PC-3 (cell line): ENCODE data around the gene PHF2. TPM values are rescaled to one million over a fixed set of nuclear protein-coding genes. Genes with fewer than 3 reads are reported as not detected.

Experiments used
- ATAC-seq: fragments of 200-7000 bp; cut with Tn5 transposase; 2 replicates; pipeline ENCODE4 v1.9.1; 2020; ENCODE audit warnings: mild to moderate bottlenecking, moderate library complexity
- BruUV-seq: library from RNA; stranded (reverse); fragments of 400-500 nt; replicated peaks from 2 replicates; lab custom pipeline; 2021; lab: Mats Ljungman, UMichigan
- CTCF ChIA-PET: fragments of 300-600 bp; sonication (Branson Sonifier 250); formaldehyde crosslinking; loops from one replicate; lab custom pipeline; 2022; ENCODE audit warnings: antibody characterized with exemption; lab: Charles Lee
- POLR2A ChIA-PET: fragments of 300-600 bp; sonication (Branson Sonifier 250); formaldehyde crosslinking; loops from one replicate; lab custom pipeline; 2022; ENCODE audit warnings: antibody characterized with exemption; ENCODE audit not compliant: unreplicated experiment; lab: Charles Lee
- DNase-seq: peaks from one replicate; pipeline ENCODE4 v3.0.0-alpha.2; 2015
- H2AFZ ChIP-seq: fragments of 300-600 bp; sonication (generic); 2 replicates; pipeline ENCODE4 v1.6.0; 2016; ENCODE audit warnings: antibody characterized with exemption, low read length
- H3F3A ChIP-seq: fragments of 300-600 bp; sonication (generic); one replicate; pipeline ENCODE4 v1.6.0; 2017; ENCODE audit warnings: antibody characterized with exemption, low read length, control low read depth, mild to moderate bottlenecking; ENCODE audit not compliant: unreplicated experiment
- H3K27ac ChIP-seq: fragments of 300-600 bp; sonication (generic); 2 replicates; pipeline ENCODE4 v1.5.1; 2016; ENCODE audit warnings: mild to moderate bottlenecking, low read length
- H3K27me3 ChIP-seq: fragments of 300-600 bp; sonication (generic); 2 replicates; pipeline ENCODE4 v1.6.1; 2016; ENCODE audit warnings: low read length, mixed read lengths
- H3K36me3 ChIP-seq: fragments of 300-600 bp; sonication (generic); 2 replicates; pipeline ENCODE4 v1.6.1; 2016; ENCODE audit warnings: low read depth, mixed run types, low read length, mixed read lengths
- H3K4me1 ChIP-seq: fragments of 300-600 bp; sonication (generic); 2 replicates; pipeline ENCODE4 v1.5.1; 2016; ENCODE audit warnings: low read length; ENCODE audit not compliant: insufficient read depth
- H3K4me2 ChIP-seq: fragments of 300-600 bp; sonication (generic); 2 replicates; pipeline ENCODE4 v1.6.0; 2016; ENCODE audit warnings: low read length
- H3K4me3 ChIP-seq: fragments of 300-600 bp; sonication (generic); 2 replicates; pipeline ENCODE4 v1.5.1; 2016; ENCODE audit warnings: mild to moderate bottlenecking, low read length, mixed read lengths
- H3K79me2 ChIP-seq: fragments of 300-600 bp; sonication (generic); 2 replicates; pipeline ENCODE4 v1.6.1; 2017; ENCODE audit warnings: low read length, mixed read lengths
- H3K9ac ChIP-seq: fragments of 300-600 bp; sonication (generic); 2 replicates; pipeline ENCODE4 v1.6.0; 2016; ENCODE audit warnings: mild to moderate bottlenecking, low read length
- H3K9me2 ChIP-seq: fragments of 300-600 bp; sonication (generic); replicated peaks from 2 replicates; pipeline ENCODE4 v1.6.1; 2016; ENCODE audit warnings: mixed run types, low read length, mixed read lengths
- H3K9me3 ChIP-seq: fragments of 300-600 bp; sonication (generic); 2 replicates; pipeline ENCODE4 v1.6.1; 2016; ENCODE audit warnings: low read length, mixed read lengths
- H4K20me1 ChIP-seq: fragments of 300-600 bp; sonication (generic); 2 replicates; pipeline ENCODE4 v1.6.1; 2016; ENCODE audit warnings: low read length, mixed read lengths
- CTCF ChIP-seq: fragments of 300-600 bp; sonication (generic); conservative IDR thresholded peaks from 2 replicates; pipeline ENCODE4 v1.5.1; 2017; ENCODE audit warnings: antibody characterized with exemption, low read depth, mild to moderate bottlenecking, low read length
- EZH2 ChIP-seq: fragments of 300-600 bp; sonication (generic); IDR thresholded peaks from one replicate; pipeline ENCODE4 v1.6.1; 2017; ENCODE audit warnings: antibody characterized with exemption, mild to moderate bottlenecking, low read length; ENCODE audit not compliant: unreplicated experiment
- EZH2phosphoT487 ChIP-seq: fragments of 300-600 bp; sonication (generic); IDR thresholded peaks from 2 replicates; pipeline ENCODE4 v1.6.1; 2018; ENCODE audit warnings: mild to moderate bottlenecking, antibody characterized with exemption, low read length, borderline replicate concordance
- intact Hi-C: fragments of 100-400 bp; cut with micrococcal nuclease; formaldehyde crosslinking; loops from 2 replicates; pipeline ENCODE4 v1.9.0; 2023
- total RNA-seq: library from RNA; depleted of rRNA; stranded (reverse); fragments of >200 nt; gene quantifications from 2 replicates; pipeline ENCODE4 v1.2.3, GENCODE V29; 2014

PHF2 gene
- total RNA-seq, 1 experiment from 2014 or later, result 10.6 TPM

- no peak overlapping the region for H3K9ac ChIP-seq
- no peaks in the 10 kb centered on the region for H3K27me3 ChIP-seq
- no peaks in the 10 kb centered on the region for H4K20me1 ChIP-seq
- no peak for ATAC-seq
- H3K4me2 ChIP-seq, result no peak overlapping the region
- H3K4me1 ChIP-seq, result no peaks in the 10 kb centered on the region
- no peaks in the 10 kb centered on the region for H3K9me2 ChIP-seq
- no peaks in the 10 kb centered on the region for H3F3A ChIP-seq
- no peak overlapping the region for H2AFZ ChIP-seq
- H3K9me3 ChIP-seq, result no peaks in the 10 kb centered on the region
- no peak for DNase-seq
- ChIA-PET CTCF (interaction anchor here (0.6 kb wide), 1 partner anchor 323 kb away, joined by 3 read pairs; no protein-coding TSS in a partner anchor), POLR2A (no interaction called here)
- no peaks in the 10 kb centered on the region for H3K36me3 ChIP-seq
- TF ChIP-seq EZH2 (no peak), CTCF (no peak)
- H3K27ac ChIP-seq, result no peak overlapping the region
- H3K79me2 ChIP-seq, result no peaks in the 10 kb centered on the region
- intact Hi-C loops, result no loop called here
- no TSS peak for BruUV-seq
- no peak overlapping the region for H3K4me3 ChIP-seq
These were observed 100.1 kb downstream of the PHF2 start for GRCh38 chr9:93676310-93677047.

- CTCF ChIA-PET, result interaction anchor here (0.6 kb wide), 1 partner anchor 322 kb away, joined by 3 read pairs; no protein-coding TSS in a partner anchor
These were observed 100.7 kb downstream of the PHF2 start for GRCh38 chr9:93677048-93677571.

More at GRCh38 chr9:93677048-93677571, 100.7 kb downstream of the PHF2 start:
- Histone ChIP-seq H3K27me3 (no peaks in the 10 kb centered on the region), H3K4me1 (no peaks in the 10 kb centered on the region), H3K9ac (no peak overlapping the region), H3K79me2 (no peaks in the 10 kb centered on the region), H3K9me2 (no peaks in the 10 kb centered on the region), H3K4me3 (no peak overlapping the region), H3K36me3 (no peaks in the 10 kb centered on the region), H3K9me3 (no peaks in the 10 kb centered on the region), H4K20me1 (no peaks in the 10 kb centered on the region), H3F3A (no peaks in the 10 kb centered on the region), H3K27ac (no peak overlapping the region), H3K4me2 (no peak overlapping the region), H2AFZ (no peak overlapping the region)
- POLR2A ChIA-PET, result no interaction called here
- intact Hi-C loops, result no loop called here
- TF ChIP-seq EZH2phosphoT487, result no peak
- TF ChIP-seq CTCF, result no peak
- TF ChIP-seq EZH2, result no peak
- DNase-seq (no peak), ATAC-seq (no peak)
- BruUV-seq, result no TSS peak
